GM21737 (cell line): ENCODE data around the gene CCDC187.
A peak's percentile ranks its signal among the peaks of the same experiment; 100 is the strongest.
"Not testable (repeated sequence)": the region's sequence is repeated elsewhere in the genome, so short reads cannot be mapped to it uniquely, and the experiment has no call there.

Source experiments
- ATAC-seq: cut with Tn5 transposase; IDR thresholded peaks from one replicate; pipeline ENCODE4 v1.9.1; 2021; ENCODE audit warnings: mild to moderate bottlenecking, moderate library complexity; ENCODE audit not compliant: unreplicated experiment

Gene CCDC187

DNA sequence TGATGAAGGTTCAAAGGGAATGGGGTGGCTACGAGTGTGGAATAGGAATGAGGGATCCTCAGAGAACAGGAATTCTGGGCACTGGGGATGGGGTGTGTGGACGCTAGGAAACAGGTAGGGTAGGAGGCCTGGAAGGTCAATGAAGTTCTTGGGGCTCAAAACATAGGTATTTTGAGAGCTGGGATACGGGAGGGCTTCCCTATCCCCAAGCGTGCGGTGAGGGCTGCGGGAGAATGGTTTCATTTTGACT is 59.0 kb downstream of the CCDC187 start:
- no peak for ATAC-seq

GRCh38 chr9:136244122-136244968 is 59.5 kb downstream of the CCDC187 start:
- ATAC-seq: peak; percentile 33

DNA sequence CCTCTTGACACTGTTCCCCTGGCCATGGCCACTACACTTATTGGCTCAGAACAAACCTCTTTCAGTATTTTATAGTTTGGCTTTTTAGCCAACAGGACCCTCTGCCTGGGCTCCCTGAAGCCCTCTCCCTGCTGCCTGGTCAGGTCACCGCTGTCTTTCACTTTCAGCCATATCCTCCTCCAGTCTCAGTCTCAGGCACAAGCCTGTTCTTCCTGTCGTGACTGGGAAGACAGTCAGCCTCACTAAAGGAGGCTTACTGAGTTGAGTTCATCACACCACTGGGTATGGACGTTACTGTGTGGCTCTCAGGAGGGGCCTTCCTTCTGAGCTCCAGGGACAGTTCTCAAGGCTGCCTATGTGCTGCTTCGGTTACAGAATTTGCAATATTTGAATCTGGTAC is 60.3 kb downstream of the CCDC187 start:
- ATAC-seq: no peak

DNA sequence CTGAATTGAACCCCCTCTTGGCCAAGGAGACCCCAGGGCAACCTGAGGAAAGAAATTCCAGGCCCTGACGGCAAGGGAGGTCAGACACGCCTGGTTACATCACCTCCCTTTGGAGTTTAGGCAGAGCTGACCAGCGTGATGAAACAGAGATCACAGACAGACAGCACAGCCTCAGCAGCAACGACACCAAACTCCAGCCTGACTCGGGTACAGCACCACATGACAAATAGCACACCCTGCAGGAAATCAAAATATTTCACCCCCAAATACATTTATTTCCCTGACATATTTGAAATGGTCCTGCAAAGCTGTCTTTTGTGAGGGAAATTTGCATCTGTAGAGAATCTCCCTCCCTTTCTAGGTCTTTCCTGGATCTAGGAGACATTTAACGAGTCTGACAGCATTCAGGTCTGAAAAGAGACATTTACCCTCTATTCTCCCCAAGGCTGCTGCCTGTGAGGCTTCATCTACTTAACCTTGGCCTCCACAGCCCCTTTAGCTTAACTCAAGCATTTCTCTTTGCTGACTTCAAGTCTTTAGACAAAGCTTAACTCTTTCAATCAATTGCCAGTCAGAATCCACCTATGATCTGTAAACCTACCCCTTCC is 60.9 kb downstream of the CCDC187 start:
- no peak for ATAC-seq

DNA sequence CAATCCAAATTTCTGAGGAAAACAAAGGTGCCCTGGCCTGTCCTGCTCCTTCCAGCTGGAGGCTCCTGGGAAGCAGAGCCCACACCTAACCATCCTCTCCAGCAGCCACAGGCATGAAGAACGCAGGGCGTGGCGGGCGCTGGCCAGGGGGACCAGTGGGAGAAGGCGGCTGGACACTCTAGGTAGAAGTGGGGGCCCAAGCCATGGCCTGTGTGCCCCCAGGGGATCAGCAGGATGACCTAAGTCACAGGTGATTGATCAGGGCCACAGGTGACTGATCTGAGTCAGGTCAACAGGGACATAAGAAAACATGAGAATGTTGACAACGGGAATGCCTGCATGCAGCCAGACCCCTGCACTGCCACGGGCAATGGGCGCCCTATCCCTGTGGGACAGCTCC is 61.6 kb downstream of the CCDC187 start:
- no peak for ATAC-seq

DNA sequence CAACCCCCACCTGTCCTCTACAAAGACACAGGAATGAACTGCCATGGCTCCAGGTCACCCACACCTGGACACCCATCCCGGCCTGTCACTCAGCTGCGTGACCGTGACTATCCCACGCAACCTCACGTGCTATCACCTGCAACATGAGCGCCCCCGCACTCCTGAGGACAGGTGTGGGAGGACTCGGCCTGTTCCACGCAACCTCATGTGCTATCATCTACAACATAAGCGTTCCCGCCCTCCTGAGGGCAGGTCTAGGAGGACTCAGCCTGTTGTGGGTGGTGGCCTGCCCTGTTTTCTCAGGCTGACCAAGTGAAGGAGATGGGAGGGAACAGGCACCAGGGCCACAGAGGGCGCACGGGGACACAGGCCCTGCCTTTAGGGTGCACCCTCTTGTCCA is 62.4 kb downstream of the CCDC187 start:
- ATAC-seq: no peak

DNA sequence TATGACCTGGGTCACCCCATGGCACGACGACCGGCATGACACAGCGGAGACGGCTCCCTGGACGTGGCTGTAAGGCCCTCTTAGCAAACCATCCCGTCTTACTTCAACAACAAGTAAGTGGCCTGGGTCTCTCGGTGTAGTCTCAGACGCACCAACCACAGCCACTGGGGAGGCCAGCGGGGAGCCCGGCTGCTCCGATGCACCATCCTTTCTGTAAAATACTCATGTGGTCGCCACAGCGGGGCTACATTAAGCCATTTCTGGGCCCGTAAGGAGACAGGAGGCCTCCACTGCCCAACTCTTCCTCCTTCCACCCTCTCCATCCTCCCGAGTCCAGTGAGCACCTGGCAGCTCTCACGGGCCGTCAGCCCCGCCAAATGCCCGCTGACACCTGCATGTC is 63.0 kb downstream of the CCDC187 start:
- no peak for ATAC-seq

GRCh38 chr9:136239983-136240330 is 63.9 kb downstream of the CCDC187 start:
- no peak for ATAC-seq

GRCh38 chr9:136239135-136239982 is 64.5 kb downstream of the CCDC187 start:
- no peak for ATAC-seq

- no peak for ATAC-seq
These were observed 65.6 kb downstream of the CCDC187 start for GRCh38 chr9:136238342-136238732.

DNA sequence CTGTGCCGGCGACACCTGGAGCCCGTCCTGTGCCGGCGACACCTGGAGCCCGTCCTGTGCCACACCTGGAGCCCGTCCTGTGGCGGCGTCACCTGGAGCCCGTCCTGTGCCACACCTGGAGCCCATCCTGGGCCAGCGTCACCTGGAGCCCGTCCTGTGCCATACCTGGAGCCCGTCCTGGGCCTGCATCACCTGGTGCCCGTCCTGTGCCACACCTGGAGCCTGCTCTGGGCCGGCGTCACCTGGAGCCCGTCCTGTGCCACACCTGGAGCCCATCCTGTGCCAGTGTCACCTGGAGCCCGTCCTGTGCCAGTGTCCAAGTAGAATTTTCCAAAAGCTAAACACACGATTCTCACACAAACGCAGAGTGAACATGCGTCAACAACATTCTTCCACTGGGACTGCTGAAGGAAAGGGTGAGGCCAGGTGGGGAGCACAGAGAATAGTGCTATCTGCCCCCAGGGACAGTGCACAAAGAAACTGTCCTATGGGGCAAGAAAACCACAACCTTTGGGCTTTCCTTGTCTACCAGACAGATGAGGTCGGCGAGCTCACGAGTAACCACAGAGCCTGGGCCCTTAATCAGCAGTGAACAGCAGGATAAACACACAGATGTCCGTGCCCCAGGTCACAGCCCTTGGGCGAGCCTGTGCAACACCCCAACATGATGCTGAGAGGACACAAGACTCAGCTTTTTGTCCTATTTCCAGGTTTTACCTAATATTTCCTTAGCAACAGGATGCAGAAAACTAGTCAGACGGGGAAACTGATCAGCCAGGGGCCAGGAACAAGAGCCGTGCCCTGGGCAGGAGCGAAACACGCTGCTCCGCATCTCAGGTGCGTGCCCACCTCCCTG is 66.2 kb downstream of the CCDC187 start:
- ATAC-seq: no peak

DNA sequence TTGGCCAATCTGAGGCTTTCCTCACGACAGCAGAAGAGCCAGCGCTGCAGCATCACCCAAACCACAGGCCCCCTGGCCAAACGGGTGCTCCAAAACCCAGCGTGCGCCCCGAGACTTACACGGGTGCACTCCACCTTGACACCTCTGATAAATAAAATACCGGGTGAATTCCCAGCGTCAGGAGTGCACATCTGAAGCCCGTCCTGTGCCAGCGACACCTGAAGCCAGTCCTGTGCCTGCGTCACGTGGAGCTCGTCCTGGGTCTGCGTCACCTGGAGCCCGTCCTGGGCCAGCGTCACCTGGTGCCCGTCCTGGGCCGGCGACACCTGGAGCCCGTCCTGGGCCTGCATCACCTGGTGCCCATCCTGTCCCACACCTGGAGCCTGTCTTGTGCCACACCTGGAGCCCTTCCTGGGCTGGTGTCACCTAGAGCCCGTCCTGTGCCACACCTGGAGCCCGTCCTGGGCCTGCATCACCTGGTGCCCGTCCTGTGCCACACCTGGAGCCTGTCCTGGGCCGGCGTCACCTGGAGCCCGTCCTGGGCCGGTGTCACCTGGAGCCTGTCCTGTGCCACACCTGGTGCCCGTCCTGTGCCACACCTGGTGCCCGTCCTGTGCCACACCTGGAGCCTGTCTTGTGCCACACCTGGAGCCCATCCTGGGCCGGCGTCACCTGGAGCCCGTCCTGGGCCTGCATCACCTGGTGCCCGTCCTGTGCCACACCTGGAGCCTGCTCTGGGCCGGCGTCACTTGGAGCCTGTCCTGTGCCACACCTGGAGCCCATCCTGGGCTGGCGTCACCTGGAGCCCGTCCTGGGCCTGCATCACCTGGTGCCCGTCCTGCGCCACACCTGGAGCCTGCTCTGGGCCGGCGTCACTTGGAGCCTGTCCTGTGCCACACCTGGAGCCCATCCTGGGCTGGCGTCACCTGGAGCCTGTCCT is 67.2 kb downstream of the CCDC187 start:
- ATAC-seq: not testable (repeated sequence)

GRCh38 chr9:136235709-136236455 is 68.0 kb downstream of the CCDC187 start:
- ATAC-seq: no peak

- ATAC-seq: no peak
These were observed 68.7 kb downstream of the CCDC187 start for GRCh38 chr9:136235171-136235570.

DNA sequence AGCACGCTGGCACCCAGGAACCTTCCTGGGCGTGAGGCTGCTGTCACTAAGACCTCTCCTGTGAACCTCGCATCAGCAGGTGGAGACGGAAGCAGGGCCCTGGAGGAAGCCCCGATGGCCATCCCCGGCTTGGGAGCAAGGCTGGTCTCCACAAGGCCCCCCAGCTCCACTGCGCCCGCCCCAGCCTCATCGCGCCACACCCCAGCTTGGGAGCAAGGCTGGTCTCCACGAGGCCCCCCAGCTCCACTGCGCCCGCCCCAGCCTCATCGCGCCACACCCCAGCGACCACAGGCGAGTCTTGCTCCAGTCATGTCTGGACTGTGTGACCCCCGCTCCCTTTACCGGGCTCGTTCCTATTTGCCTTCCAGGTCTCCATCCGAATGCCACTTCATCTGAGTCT is 69.3 kb downstream of the CCDC187 start:
- no peak for ATAC-seq

- ATAC-seq: no peak
These were observed 70.0 kb downstream of the CCDC187 start for GRCh38 chr9:136233868-136234267.

- ATAC-seq: no peak
These were observed 70.5 kb downstream of the CCDC187 start for GRCh38 chr9:136233411-136233810.

GRCh38 chr9:136232969-136233368 is 70.9 kb downstream of the CCDC187 start:
- no peak for ATAC-seq
